Endothelial cell of umbilical vein (primary cell): Measurements from ENCODE around the gene PGLYRP1.

Experiments used
- EZH2 ChIP-seq: IDR thresholded peaks from 2 replicates; pipeline ENCODE4 v1.6.1; 2012; ENCODE audit warnings: borderline replicate concordance, low read depth, mild to moderate bottlenecking, moderate library complexity, low read length, inconsistent platforms; ENCODE audit not compliant: severe bottlenecking
- MYC ChIP-seq: IDR thresholded peaks from one replicate; pipeline ENCODE4 v1.6.1; 2011; ENCODE audit warnings: mild to moderate bottlenecking, low read depth, low read length
- POLR2A ChIP-seq: IDR thresholded peaks from 2 replicates; pipeline ENCODE4 v1.6.1; 2012; ENCODE audit warnings: low read depth, mild to moderate bottlenecking, control low read depth, low read length
- POLR2AphosphoS5 ChIP-seq: IDR thresholded peaks from 2 replicates; pipeline ENCODE4 v1.6.1; 2012; ENCODE audit warnings: low read depth, mild to moderate bottlenecking, control low read depth, low read length, moderate library complexity; ENCODE audit not compliant: insufficient read depth
- TF ChIP-seq, protein P1 (sequence below), 2 donors: IDR thresholded peaks; 1 replicate in 1 of 2; 2 replicates in 1 of 2; pipeline ENCODE4 v1.5.1; 2011; ENCODE audit warnings: low read length in 2 of 2, mild to moderate bottlenecking in 2 of 2, moderate library complexity in 2 of 2, control low read depth in 1 of 2, inconsistent platforms in 1 of 2, low read depth in 1 of 2; ENCODE audit not compliant: insufficient read depth in 1 of 2; ENCODE audit errors: extremely low read depth in 1 of 2

DNA sequence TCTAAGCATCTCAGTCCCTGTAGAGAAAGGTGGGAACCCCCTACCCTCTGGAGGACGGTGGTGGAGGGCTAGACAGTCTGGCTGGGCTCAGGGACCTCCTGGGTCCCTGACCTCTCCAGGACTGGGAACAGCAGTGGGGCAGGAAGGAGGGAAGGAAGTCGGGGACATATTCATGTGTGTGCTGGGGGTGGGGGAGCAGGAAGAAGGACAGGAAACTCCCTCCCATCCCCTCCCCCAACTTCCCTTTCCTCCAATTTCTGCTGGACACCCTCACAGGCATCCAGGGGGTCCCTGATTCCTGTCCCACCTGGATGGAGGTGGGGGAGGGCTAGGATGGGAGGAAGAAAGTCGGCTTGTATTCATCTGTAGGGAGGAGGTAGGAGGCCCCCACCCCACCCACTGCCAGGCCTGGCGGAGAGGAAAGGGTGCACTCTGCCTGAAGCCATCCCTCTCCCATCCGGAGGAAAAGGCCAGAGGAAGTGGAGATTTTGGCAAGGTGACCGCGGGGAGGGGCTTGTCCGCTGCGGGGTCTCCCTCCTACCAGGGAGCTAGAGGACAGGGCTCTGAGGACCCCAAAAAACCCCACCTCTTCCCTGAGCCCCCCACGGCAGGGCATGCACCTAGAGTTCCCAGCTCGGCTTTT is 51.5 kb downstream of the PGLYRP1 start:
- TF ChIP-seq, protein P1, sequence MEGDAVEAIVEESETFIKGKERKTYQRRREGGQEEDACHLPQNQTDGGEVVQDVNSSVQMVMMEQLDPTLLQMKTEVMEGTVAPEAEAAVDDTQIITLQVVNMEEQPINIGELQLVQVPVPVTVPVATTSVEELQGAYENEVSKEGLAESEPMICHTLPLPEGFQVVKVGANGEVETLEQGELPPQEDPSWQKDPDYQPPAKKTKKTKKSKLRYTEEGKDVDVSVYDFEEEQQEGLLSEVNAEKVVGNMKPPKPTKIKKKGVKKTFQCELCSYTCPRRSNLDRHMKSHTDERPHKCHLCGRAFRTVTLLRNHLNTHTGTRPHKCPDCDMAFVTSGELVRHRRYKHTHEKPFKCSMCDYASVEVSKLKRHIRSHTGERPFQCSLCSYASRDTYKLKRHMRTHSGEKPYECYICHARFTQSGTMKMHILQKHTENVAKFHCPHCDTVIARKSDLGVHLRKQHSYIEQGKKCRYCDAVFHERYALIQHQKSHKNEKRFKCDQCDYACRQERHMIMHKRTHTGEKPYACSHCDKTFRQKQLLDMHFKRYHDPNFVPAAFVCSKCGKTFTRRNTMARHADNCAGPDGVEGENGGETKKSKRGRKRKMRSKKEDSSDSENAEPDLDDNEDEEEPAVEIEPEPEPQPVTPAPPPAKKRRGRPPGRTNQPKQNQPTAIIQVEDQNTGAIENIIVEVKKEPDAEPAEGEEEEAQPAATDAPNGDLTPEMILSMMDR (IDR thresholded peaks at IDR 0.05; ENCODE audit: extremely low read depth in 1 of 2, insufficient read depth in 1 of 2, low read depth in 1 of 2, low read length in 2 of 2), result no peak
- TF ChIP-seq POLR2A (no peak), MYC (no peak), EZH2 (no peak), POLR2AphosphoS5 (no peak)
